Stomach (tissue), 4 donors: ENCODE results near the gene COL6A1.

Experiments used
- POLR2A ChIP-seq, 4 donors: fragments of 450-650 bp; IDR thresholded peaks; one replicate each; pipeline ENCODE4 v1.6.1; 2016; ENCODE audit warnings: antibody characterized with exemption in 4 of 4, control low read depth in 2 of 4, mild to moderate bottlenecking in 1 of 4, moderate library complexity in 1 of 4
- TF ChIP-seq, protein P1 (sequence below), 7 experiments: fragments of 450-650 bp in 4 of 7; fragments of 200-600 bp in 3 of 7; sonication (generic) in 3 of 7; IDR thresholded peaks; one replicate each; pipeline ENCODE4 v1.5.1; 2016 to 2019; ENCODE audit warnings: antibody characterized with exemption in 7 of 7, control low read depth in 2 of 7, mild to moderate bottlenecking in 1 of 7

DNA sequence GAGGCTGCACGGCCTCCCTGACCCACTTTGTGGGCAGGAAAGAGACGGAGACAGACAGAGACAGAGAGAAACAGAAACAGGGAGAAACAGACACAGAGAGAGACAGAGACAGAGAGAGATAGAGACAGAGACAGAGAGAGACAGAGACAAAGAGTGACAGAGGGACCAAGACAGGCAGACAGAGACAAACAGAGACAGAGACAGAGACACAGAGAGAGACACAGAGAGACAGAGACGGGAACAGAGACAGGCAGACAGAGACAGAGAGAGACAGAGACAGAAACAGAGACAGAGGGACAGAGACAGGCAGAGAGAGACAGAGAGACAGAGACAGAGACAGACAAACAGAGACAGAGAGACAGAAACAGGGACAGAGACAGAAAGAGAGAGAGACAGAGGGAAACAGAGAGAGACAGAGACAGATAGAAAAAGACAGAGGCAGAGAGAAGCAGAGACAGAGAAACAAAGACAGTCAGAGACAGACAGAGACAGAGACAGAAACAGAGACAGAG lies 3.1 kb downstream of the COL6A1 start:
- TF ChIP-seq, protein P1, sequence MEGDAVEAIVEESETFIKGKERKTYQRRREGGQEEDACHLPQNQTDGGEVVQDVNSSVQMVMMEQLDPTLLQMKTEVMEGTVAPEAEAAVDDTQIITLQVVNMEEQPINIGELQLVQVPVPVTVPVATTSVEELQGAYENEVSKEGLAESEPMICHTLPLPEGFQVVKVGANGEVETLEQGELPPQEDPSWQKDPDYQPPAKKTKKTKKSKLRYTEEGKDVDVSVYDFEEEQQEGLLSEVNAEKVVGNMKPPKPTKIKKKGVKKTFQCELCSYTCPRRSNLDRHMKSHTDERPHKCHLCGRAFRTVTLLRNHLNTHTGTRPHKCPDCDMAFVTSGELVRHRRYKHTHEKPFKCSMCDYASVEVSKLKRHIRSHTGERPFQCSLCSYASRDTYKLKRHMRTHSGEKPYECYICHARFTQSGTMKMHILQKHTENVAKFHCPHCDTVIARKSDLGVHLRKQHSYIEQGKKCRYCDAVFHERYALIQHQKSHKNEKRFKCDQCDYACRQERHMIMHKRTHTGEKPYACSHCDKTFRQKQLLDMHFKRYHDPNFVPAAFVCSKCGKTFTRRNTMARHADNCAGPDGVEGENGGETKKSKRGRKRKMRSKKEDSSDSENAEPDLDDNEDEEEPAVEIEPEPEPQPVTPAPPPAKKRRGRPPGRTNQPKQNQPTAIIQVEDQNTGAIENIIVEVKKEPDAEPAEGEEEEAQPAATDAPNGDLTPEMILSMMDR (IDR thresholded peaks at IDR 0.05), result no peak
- no peak for TF ChIP-seq POLR2A (IDR thresholded peaks at IDR 0.05)
